Suppressor macrophage treated with lipopolysaccharide for 4 hours (primary cell): ENCODE results near the gene MYBPC1.

Experiments used
- DNase-seq: peaks from one replicate; pipeline ENCODE4 v3.0.0-alpha.2; 2020

Gene MYBPC1

DNA sequence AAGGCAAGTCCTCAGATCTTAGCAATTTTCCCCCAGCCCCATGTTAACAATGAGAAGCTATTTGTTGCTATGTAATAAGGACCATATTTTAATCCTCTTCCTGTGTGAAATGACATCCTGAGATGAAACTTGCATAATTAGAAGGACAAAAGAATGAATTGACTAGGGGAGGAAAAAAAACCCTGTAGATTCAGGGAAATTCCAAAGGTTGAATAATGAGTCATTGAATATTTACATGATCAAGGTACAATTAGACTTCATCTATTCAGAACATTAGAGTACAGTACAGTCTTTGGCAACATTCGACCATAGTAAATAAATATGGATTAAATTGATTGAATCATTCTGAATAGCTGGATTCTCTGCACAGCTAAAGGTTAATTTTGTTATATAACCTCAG, 9.4 kb downstream of the MYBPC1 start:
- no peak for DNase-seq

DNA sequence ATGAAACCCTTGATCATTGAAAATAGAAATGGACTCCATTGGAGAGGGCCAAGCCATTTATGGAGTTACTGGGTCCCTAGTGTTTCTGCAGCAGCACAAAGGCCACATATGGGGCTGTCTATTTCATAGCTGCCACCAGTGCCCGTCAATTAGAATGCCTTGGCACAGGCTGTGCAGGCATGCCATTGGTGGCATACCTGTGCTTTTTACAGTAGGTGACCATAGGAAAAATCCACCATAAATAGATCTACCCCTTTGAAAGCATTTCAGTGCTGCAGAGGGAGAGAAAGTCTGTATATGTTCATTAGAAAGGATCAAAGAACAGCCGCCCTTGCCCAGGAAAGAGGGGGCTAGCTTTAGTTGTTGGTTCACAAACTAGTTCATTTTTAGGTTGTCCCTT, 13.1 kb downstream of the MYBPC1 start:
- DNase-seq: no peak

GRCh38 chr12:101608301-101609133, 13.7 kb downstream of the MYBPC1 start:
- DNase-seq: no peak

GRCh38 chr12:101609198-101609597, 14.4 kb downstream of the MYBPC1 start:
- no peak for DNase-seq

DNA sequence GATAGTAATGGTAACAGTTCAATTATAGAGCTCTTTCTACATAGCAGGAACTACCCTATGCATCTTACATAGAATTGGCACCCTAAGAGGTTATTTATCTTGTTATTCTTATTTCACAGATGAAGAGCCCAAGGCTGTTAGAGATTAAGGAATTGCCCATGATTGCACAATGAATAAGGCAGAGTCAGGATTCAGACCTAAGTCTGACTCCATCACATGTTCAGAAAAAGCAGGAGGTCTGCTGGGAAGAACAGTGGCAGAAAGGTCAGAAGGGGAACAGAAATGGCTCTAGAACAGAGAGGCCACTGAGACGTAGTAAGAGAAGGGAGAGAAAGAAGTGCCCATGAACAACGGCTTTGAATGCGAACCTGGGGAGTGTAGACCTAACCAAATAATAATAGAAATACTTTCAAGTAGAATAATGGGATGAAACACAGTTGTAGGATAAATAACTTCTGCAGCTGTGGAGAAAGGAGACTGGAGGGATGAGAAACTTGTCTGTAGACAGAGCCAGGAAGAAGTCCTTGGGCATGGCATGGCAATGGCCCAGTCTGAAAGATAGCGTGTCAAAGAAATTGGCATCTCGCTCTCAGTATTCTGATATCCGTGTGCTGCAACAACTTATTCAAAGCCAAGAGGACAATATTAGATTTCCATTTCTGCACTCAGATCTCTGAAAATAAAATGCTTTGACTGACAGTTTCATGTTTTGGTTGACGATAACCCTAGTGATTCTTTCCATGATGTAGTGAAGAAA, 17.6 kb downstream of the MYBPC1 start:
- DNase-seq: no peak

DNA sequence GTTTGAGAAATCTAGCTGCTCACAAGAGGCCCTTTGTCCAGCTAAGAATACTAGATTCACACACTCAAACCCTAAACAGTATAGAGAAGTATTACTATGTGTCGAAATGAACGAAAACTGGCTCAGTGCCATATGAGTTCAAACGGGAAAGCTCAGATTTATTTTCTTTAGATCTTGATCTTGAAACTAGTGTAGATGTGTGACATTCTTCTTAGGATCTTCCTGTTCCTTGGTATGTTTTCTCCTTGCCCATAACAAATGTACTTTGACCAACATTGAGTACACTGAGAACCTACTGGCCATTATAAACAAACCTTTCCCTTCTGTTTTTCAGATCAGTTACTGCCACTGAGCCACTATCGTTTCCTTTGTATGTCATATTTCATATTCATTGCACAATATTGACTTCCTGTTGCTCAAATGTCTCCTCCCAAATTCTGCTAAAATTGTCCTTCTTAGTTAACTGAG, 21.3 kb downstream of the MYBPC1 start:
- DNase-seq: peak; percentile 80

DNA sequence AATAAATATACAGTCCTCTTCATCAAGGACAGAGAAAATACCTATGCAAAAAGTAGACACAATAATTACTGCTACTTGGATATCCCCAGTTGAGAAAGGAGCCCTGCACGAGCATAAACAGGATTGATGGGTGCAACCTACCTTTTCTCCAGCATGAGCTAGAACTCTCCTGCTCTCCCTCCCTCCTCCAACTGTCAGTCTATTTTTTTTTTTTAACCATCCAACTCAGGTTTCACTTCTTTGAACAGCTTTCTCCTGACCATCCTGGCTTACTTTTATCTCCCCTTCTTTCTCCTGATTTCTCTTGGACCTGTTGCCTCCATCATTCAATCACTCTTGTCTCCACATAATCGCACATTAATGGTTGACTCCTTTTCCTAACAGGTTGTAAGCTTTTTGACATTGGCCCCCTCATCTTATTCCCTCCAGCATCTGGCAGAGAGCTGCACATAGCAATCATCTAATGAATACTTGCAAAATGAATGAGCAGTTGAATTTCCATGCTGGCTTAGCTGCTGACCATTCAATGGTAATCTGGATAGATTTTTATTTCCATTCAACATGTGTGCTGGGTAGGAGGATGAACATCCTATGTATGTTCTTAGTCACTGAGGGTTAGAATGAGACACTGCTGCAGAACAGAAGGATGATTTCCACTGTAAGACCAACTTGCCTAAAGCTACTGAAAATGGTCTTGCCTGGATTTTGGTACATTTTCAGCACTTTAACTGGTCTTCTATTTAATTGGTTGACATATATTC, 24.4 kb downstream of the MYBPC1 start:
- DNase-seq: no peak

DNA sequence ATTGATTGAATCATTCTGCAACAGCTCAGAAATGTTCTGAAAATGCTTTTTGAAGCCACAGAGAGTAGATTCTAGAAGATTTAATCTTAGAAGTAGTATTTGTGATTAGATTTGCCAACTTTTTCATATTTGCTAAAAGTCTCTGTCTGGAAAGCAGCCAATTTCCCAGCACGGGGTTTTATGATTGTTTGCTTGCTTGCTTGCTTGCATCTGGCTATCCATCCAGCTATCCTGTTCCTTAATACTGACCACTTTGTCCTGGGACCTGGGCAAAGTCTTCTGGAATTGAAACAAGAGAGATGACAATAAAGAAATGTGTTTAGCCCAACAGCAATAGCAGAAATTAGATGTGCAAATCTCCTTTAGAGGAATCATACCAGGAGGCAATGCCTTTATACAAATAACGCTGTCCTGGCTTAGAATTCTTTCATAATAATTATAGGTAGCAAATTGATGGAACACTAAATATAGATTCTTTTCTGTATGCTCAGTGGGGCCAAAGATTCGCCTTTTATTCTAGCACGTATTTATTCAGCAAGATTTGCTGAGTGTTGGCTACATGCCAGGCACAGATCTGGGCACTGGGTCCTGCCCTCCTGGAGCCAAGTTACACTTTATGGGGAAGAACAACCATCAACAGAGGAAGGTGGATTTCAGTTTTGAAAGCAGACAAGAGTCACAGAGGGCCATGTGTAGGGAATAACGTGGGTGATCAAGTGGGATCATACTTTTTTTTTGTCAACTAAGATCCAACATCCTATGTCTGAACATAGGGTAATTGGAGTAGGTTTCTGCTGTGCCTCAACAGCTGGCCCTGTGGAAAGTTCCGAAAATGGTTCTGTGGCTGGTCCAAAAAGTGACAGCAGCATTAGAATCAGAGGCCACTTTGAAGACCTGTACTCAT, 25.3 kb downstream of the MYBPC1 start:
- DNase-seq: no peak

DNA sequence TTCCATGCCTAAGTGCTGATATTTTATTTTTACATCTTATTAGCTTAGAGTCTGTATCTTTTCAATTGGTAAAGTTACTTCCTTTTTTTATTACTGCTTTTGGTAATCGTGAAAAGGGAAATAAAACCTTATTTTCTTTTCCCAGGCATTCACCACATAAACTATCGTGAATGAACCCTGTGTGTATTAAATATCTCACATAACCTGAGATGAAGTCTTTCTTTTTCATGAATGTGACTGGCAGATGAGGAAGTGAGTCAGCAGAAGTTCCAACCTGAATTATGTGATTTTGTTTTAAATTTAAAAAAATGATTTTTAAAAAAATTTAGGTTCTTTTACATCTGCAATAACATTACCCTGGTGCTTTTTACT, 26.0 kb downstream of the MYBPC1 start:
- peak; percentile 41 for DNase-seq

- no peak for DNase-seq
Observed at GRCh38 chr12:101628676-101629075, 33.9 kb downstream of the MYBPC1 start.

DNA sequence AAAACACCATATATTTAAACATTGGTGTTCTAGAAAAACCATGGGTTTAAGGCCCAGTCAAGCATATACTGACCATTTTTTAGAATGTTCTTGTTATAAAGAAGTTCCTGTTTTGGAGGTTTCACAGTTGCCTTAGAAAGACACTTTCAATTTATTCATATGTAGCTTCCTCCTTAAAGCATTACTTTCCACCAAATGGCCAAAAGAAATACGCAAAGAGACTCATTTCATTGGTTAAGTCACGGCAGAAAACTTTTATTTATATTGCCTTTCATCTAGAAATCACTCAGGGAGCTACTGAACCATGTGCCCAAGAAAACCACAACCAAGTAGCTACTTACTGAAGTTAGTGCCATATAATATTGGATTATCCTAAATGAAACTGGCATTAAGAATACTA, 40.0 kb downstream of the MYBPC1 start:
- DNase-seq: peak; percentile 67

DNA sequence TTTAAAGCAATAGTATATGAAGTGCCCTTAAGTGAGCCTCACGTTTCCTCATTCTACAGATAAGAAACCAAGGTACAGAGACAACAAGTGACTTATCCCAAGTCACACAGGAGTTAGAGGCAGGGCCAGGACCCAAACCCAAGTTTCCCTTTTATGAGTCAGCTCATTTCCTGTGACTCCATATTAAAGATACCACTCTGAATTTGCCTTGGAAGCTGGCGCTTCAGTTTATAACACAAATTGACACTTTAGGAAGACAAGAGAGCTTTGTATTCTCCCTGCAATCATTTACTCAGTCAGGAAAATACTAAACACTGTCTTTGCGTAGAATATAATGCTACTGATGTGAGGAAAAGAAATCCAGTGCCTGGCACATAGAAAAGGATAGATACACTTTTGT, 43.2 kb downstream of the MYBPC1 start:
- no peak for DNase-seq

GRCh38 chr12:101642115-101643067, 47.6 kb downstream of the MYBPC1 start:
- no peak for DNase-seq

DNA sequence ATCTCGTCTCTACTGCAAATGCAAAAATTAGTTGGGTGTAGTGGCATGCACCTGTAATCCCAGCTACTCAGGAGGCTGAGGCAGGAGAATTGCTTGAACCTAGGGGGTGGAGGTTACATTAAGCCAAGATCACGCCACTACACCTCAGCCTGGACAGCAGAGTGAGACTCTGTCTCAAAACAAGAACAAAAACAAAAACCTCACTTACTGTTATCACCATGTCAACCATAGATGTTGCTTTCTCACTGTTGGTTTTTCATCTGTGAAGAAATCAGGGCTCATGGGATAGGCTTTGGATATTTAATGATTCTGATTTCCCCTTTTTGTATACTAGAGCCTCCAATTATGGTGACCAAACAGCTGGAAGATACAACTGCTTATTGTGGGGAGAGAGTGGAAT, 52.9 kb downstream of the MYBPC1 start:
- no peak for DNase-seq

DNA sequence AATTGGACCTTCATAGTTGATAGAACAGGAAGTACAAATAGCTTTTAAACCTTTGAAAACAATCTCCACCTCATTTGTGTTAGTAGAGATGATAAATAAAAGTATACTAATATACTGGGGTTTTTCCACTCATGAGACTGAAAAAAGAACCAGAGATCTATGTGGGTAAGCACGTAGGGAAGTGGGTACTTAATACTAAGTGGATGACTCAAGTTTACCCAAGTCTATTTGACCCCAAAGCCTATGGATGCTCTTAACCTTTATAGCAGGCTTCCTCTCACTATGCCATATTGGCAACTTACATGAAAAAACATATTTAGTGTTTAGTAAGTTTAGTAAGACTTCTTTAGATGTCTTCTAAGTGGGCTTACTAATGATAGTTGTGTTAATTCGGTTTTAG, 53.4 kb downstream of the MYBPC1 start:
- DNase-seq: peak; percentile 50

DNA sequence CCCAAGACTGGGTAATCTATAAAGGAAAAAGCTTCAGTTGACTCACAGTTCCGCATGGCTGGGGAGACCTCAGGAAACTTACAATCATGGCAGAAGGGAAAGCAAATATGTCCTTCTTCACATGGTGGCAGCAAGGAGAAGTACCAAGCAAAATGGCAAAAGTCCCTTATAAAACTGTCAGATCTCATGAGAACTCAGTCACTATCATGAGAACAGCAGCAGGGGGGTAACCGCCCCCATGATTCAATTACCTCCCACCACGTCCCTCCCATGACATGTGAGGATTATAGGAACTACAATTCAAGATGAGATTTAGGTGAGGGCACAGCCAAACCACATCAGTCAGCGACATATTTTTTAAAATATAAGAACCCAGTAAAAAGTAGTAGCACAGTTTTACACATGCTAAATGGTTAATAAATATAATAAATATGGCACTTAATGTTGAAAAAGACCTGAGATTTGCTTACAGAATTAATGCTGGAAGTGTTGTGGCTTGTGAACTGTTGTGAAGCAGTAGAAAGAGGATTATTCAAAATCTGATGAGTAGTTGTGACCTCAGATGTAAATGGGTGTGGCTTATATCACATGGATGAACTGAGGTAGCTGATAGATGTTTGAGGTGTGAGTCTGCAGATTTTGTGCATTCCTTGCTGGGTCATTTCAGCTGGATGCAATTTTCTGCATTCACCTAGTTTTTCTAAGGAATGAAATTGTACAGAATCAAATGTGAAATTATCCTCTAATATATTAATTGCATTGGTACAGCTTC, 55.8 kb downstream of the MYBPC1 start:
- DNase-seq: no peak

GRCh38 chr12:101653030-101653429, 58.3 kb downstream of the MYBPC1 start:
- DNase-seq: no peak

DNA sequence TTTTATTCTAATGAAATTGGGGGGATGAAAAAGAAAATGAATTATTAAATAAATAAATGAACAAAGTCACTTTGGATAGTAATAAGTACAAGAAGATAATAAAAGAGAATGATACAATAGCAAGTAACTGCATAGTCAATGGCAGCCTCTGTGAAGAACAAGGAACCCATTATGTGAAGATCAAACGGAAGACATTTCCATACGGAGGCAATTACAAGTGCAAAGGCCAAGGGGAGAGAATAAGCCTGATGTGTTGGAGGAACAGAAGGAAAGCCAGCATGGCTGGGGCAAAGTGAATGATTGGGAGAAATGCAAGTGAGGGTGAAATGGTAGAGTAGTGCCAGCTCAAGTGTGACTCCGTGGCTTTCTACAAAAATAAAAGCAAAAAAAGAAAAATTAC, 58.7 kb downstream of the MYBPC1 start:
- DNase-seq: no peak

- no peak for DNase-seq
Observed at GRCh38 chr12:101654442-101654841, 59.7 kb downstream of the MYBPC1 start.

GRCh38 chr12:101655393-101655792, 60.6 kb downstream of the MYBPC1 start:
- no peak for DNase-seq
